Measurements from ENCODE around the gene KCNF1. TPM values are rescaled to one million over a fixed set of nuclear protein-coding genes. Genes with fewer than 3 reads are reported as not detected.
"Not testable (repeated sequence)": the region's sequence is repeated elsewhere in the genome, so short reads cannot be mapped to it uniquely, and the experiment has no call there.

KCNF1 gene
- total RNA-seq, 1 experiment from 2014 or later: 6.8 TPM

- no peaks in the 10 kb centered on the region for H3K27me3 ChIP-seq
- DNase-seq: no peak
- H3K36me3 ChIP-seq: no peaks in the 10 kb centered on the region
These were observed 33.1 kb downstream of the KCNF1 start for GRCh38 chr2:10944799-10945198.

GRCh38 chr2:10946394-10946793 lies 34.7 kb downstream of the KCNF1 start:
- no peak for DNase-seq
- Histone ChIP-seq H3K36me3 (no peaks in the 10 kb centered on the region), H3K27me3 (no peaks in the 10 kb centered on the region), H3K9me3 (no peaks in the 10 kb centered on the region), H3K4me3 (no peak overlapping the region)

More at GRCh38 chr2:10944799-10945198, 33.1 kb downstream of the KCNF1 start:
- Histone ChIP-seq H3K9me3 (no peaks in the 10 kb centered on the region), H3K4me3 (no peak overlapping the region)

GRCh38 chr2:10947005-10947440 lies 35.3 kb downstream of the KCNF1 start:
- Histone ChIP-seq H3K9me3 (no peaks in the 10 kb centered on the region), H3K36me3 (no peaks in the 10 kb centered on the region), H3K4me3 (no peak overlapping the region), H3K27me3 (no peaks in the 10 kb centered on the region)
- DNase-seq: peak; percentile 60

GRCh38 chr2:10947446-10948187 lies 35.9 kb downstream of the KCNF1 start:
- H3K27me3 ChIP-seq: no peaks in the 10 kb centered on the region
- DNase-seq: no peak
- H3K36me3 ChIP-seq: no peaks in the 10 kb centered on the region
- H3K4me3 ChIP-seq: no peak overlapping the region
- no peaks in the 10 kb centered on the region for H3K9me3 ChIP-seq

- no peak for DNase-seq
- Histone ChIP-seq H3K4me3 (no peak overlapping the region), H3K36me3 (no peaks in the 10 kb centered on the region), H3K27me3 (no peaks in the 10 kb centered on the region), H3K9me3 (no peaks in the 10 kb centered on the region)
These were observed 36.4 kb downstream of the KCNF1 start for GRCh38 chr2:10948188-10948564.

- DNase-seq: no peak
- no peaks in the 10 kb centered on the region for H3K27me3 ChIP-seq
- H3K9me3 ChIP-seq: no peaks in the 10 kb centered on the region
- no peaks in the 10 kb centered on the region for H3K36me3 ChIP-seq
- no peak overlapping the region for H3K4me3 ChIP-seq
These were observed 37.0 kb downstream of the KCNF1 start for GRCh38 chr2:10948606-10949230.

- Histone ChIP-seq H3K9me3 (no peaks in the 10 kb centered on the region), H3K36me3 (no peaks in the 10 kb centered on the region), H3K4me3 (no peak overlapping the region), H3K27me3 (no peaks in the 10 kb centered on the region)
- DNase-seq: no peak
These were observed 38.1 kb downstream of the KCNF1 start for GRCh38 chr2:10949835-10950234.

GRCh38 chr2:10951558-10952414 lies 40.1 kb downstream of the KCNF1 start:
- H3K36me3 ChIP-seq: no peaks in the 10 kb centered on the region
- DNase-seq: no peak
- H3K4me3 ChIP-seq: no peak overlapping the region
- H3K9me3 ChIP-seq: no peaks in the 10 kb centered on the region
- H3K27me3 ChIP-seq: no peaks in the 10 kb centered on the region

GRCh38 chr2:10954416-10954815 lies 42.7 kb downstream of the KCNF1 start:
- DNase-seq: no peak
- Histone ChIP-seq H3K36me3 (no peaks in the 10 kb centered on the region), H3K27me3 (no peaks in the 10 kb centered on the region), H3K9me3 (no peaks in the 10 kb centered on the region), H3K4me3 (no peak overlapping the region)

GRCh38 chr2:10954856-10955818 lies 43.4 kb downstream of the KCNF1 start:
- no peaks in the 10 kb centered on the region for H3K27me3 ChIP-seq
- no peak overlapping the region for H3K4me3 ChIP-seq
- no peaks in the 10 kb centered on the region for H3K9me3 ChIP-seq
- DNase-seq: peak; percentile 54
- H3K36me3 ChIP-seq: no peaks in the 10 kb centered on the region

GRCh38 chr2:10956006-10956790 lies 44.5 kb downstream of the KCNF1 start:
- Histone ChIP-seq H3K27me3 (no peaks in the 10 kb centered on the region), H3K9me3 (no peaks in the 10 kb centered on the region), H3K36me3 (no peaks in the 10 kb centered on the region), H3K4me3 (no peak overlapping the region)
- DNase-seq: no peak

- no peaks in the 10 kb centered on the region for H3K36me3 ChIP-seq
- no peak for DNase-seq
- no peaks in the 10 kb centered on the region for H3K9me3 ChIP-seq
- H3K4me3 ChIP-seq: no peak overlapping the region
- H3K27me3 ChIP-seq: no peaks in the 10 kb centered on the region
These were observed 45.7 kb downstream of the KCNF1 start for GRCh38 chr2:10957391-10957790.

GRCh38 chr2:10958452-10958851 lies 46.7 kb downstream of the KCNF1 start:
- H3K27me3 ChIP-seq, H3K4me3 ChIP-seq, H3K9me3 ChIP-seq, H3K36me3 ChIP-seq: not testable (repeated sequence)
- DNase-seq: peak; percentile 35

GRCh38 chr2:10960606-10961489 lies 49.1 kb downstream of the KCNF1 start:
- no peak for DNase-seq
- Histone ChIP-seq H3K27me3 (no peaks in the 10 kb centered on the region), H3K4me3 (no peak overlapping the region), H3K36me3 (no peaks in the 10 kb centered on the region), H3K9me3 (no peaks in the 10 kb centered on the region)

GRCh38 chr2:10961490-10961875 lies 49.7 kb downstream of the KCNF1 start:
- DNase-seq: no peak
- no peaks in the 10 kb centered on the region for H3K9me3 ChIP-seq
- H3K4me3 ChIP-seq: no peak overlapping the region
- H3K36me3 ChIP-seq: no peaks in the 10 kb centered on the region
- H3K27me3 ChIP-seq: no peaks in the 10 kb centered on the region

Data from MG63 (cell line).